ENCODE data around the gene IKZF1. TPM values are rescaled to one million over a fixed set of nuclear protein-coding genes. Genes with fewer than 3 reads are reported as not detected.
A peak's percentile ranks its signal among the peaks of the same experiment; 100 is the strongest.

The IKZF1 gene
- total RNA-seq, 4 donors from 2014 or later: 25.3 to 108 (median 31.7) TPM

GRCh38 chr7:50376056-50376820 is 71.7 kb downstream of the IKZF1 start:
- Histone ChIP-seq H3K4me3 (no peak overlapping the region), H3K27me3 (no peaks in the 10 kb centered on the region), H3K36me3 (no peaks in the 10 kb centered on the region), H3K27ac (no peak overlapping the region), H3K4me1 (no peaks in the 10 kb centered on the region), H3K9me3 (no peaks in the 10 kb centered on the region)
- TF ChIP-seq CTCF (IDR thresholded peaks at IDR 0.05): no peak
- TF ChIP-seq POLR2A (IDR thresholded peaks at IDR 0.05): no peak
- DNase-seq: no peak

- no peaks in the 10 kb centered on the region for H3K27me3 ChIP-seq
- no peak overlapping the region for H3K4me3 ChIP-seq
- H3K4me1 ChIP-seq: no peaks in the 10 kb centered on the region
- no peaks in the 10 kb centered on the region for H3K9me3 ChIP-seq
- no peak for DNase-seq
- no peak overlapping the region for H3K27ac ChIP-seq
- H3K36me3 ChIP-seq: no peaks in the 10 kb centered on the region
- no peak for TF ChIP-seq CTCF (IDR thresholded peaks at IDR 0.05)
- TF ChIP-seq POLR2A (IDR thresholded peaks at IDR 0.05): no peak
Observed at GRCh38 chr7:50377356-50377755, 72.8 kb downstream of the IKZF1 start.

- DNase-seq: no peak
- no peak overlapping the region for H3K4me3 ChIP-seq
- TF ChIP-seq POLR2A (IDR thresholded peaks at IDR 0.05): no peak
- no peak for TF ChIP-seq CTCF (IDR thresholded peaks at IDR 0.05)
- no peaks in the 10 kb centered on the region for H3K9me3 ChIP-seq
- no peak overlapping the region for H3K27ac ChIP-seq
- H3K27me3 ChIP-seq: no peaks in the 10 kb centered on the region
- H3K4me1 ChIP-seq: no peaks in the 10 kb centered on the region
- no peaks in the 10 kb centered on the region for H3K36me3 ChIP-seq
Observed at GRCh38 chr7:50379082-50379481, 74.6 kb downstream of the IKZF1 start.

GRCh38 chr7:50379539-50379938 is 75.0 kb downstream of the IKZF1 start:
- Histone ChIP-seq H3K9me3 (no peaks in the 10 kb centered on the region), H3K27me3 (no peaks in the 10 kb centered on the region), H3K27ac (no peak overlapping the region), H3K4me1 (no peaks in the 10 kb centered on the region), H3K36me3 (no peaks in the 10 kb centered on the region), H3K4me3 (no peak overlapping the region)
- DNase-seq: no peak
- no peak for TF ChIP-seq POLR2A (IDR thresholded peaks at IDR 0.05)
- no peak for TF ChIP-seq CTCF (IDR thresholded peaks at IDR 0.05)

GRCh38 chr7:50382455-50382854 is 77.9 kb downstream of the IKZF1 start:
- no peak overlapping the region for H3K4me3 ChIP-seq
- H3K36me3 ChIP-seq: no peaks in the 10 kb centered on the region
- no peak overlapping the region for H3K27ac ChIP-seq
- no peaks in the 10 kb centered on the region for H3K4me1 ChIP-seq
- H3K9me3 ChIP-seq: no peaks in the 10 kb centered on the region
- no peak for TF ChIP-seq POLR2A (IDR thresholded peaks at IDR 0.05)
- no peak for TF ChIP-seq CTCF (IDR thresholded peaks at IDR 0.05)
- no peaks in the 10 kb centered on the region for H3K27me3 ChIP-seq
- DNase-seq: peak in 1 of 3 donors; percentile 24
